K562 (cell line): ENCODE results near the gene IFI6. TPM values are rescaled to one million over a fixed set of nuclear protein-coding genes. Genes with fewer than 3 reads are reported as not detected.
A peak's percentile ranks its signal among the peaks of the same experiment; 100 is the strongest.

ENCODE experiments used
- ATAC-seq: fragments of 200-7000 bp; cut with Tn5 transposase; 3 replicates; pipeline ENCODE4 v1.9.1; 2020; ENCODE audit warnings: moderate library complexity
- BruUV-seq: library from RNA; stranded (reverse); fragments of 400-500 nt; replicated peaks from 2 replicates; lab custom pipeline; 2021; lab: Mats Ljungman, UMichigan
- CTCF ChIA-PET: fragments of 300-600 bp; formaldehyde crosslinking; extraction: SDS; loops from one replicate; lab custom pipeline; 2021; ENCODE audit warnings: low intra/inter-chr PET ratio; lab: Yijun Ruan, JAX
- POLR2A ChIA-PET: fragments of 300-600, 350-650 bp; sonication (Branson Sonifier 250); formaldehyde crosslinking; extraction: SDS; loops from one replicate; lab custom pipeline; 2021; ENCODE audit warnings: antibody characterized with exemption, inconsistent platforms; lab: Yijun Ruan, JAX
- DNase-seq, 4 experiments: peaks; one replicate each; pipeline versions ENCODE4 v3.0.0 to v3.0.0-alpha.2; 2011 to 2018; ENCODE audit warnings: low spot score in 3 of 4, mixed read lengths in 3 of 4; ENCODE audit errors: extremely low read depth in 1 of 4
- FAIRE-seq: peaks from 2 replicates; lab custom pipeline; 2011; peaks lifted over from hg19 to GRCh38; lab: Jason Lieb, UNC
- H2AFZ ChIP-seq: 2 replicates; pipeline ENCODE4 v1.6.0; 2011; ENCODE audit warnings: low read depth, low read length, control low read depth, inconsistent platforms
- H3K27ac ChIP-seq: fragments of 200-600 bp; 3 replicates; pipeline ENCODE4 v1.8.0; 2011; ENCODE audit warnings: low read depth, mild to moderate bottlenecking, control low read depth, inconsistent platforms, low read length, moderate library complexity, mixed read lengths; ENCODE audit errors: extremely low read depth
- H3K27me3 ChIP-seq, 2 experiments: fragments of 300-600 bp in 1 of 2; 2 replicates in 1 of 2; 3 replicates in 1 of 2; pipeline versions ENCODE4 v1.6.0 to v1.8.0; 2011; ENCODE audit warnings: inconsistent platforms in 2 of 2, low read length in 2 of 2, mild to moderate bottlenecking in 1 of 2, mixed read lengths in 1 of 2, moderate library complexity in 1 of 2; ENCODE audit not compliant: control insufficient read depth in 2 of 2, insufficient read depth in 2 of 2
- H3K36me3 ChIP-seq: fragments of 300-600 bp; 3 replicates; pipeline ENCODE4 v1.8.0; 2011; ENCODE audit warnings: mild to moderate bottlenecking, low read length, inconsistent platforms; ENCODE audit not compliant: control insufficient read depth, insufficient read depth
- H3K4me1 ChIP-seq, 2 experiments: fragments of 200-600 bp in 1 of 2; replicated peaks in 1 of 2; 2 replicates in 1 of 2; 3 replicates in 1 of 2; pipeline versions ENCODE4 v1.5.1 to v1.8.0; 2011; ENCODE audit warnings: inconsistent platforms in 2 of 2, low read length in 2 of 2, mild to moderate bottlenecking in 1 of 2, mixed read lengths in 1 of 2, moderate library complexity in 1 of 2; ENCODE audit not compliant: control insufficient read depth in 2 of 2, insufficient read depth in 2 of 2
- H3K4me2 ChIP-seq: 2 replicates; pipeline ENCODE4 v1.6.1; 2011; ENCODE audit warnings: low read length, control low read depth, inconsistent platforms, mixed read lengths; ENCODE audit not compliant: insufficient read depth
- H3K4me3 ChIP-seq: fragments of 200-600 bp; sonication (generic), shearing (Covaris generic); 2 replicates; pipeline ENCODE4 v1.5.1; 2016; ENCODE audit warnings: control low read depth, inconsistent platforms
- H3K79me2 ChIP-seq: fragments of 200-600 bp; 3 replicates; pipeline ENCODE4 v1.8.0; 2011; ENCODE audit warnings: low read length, inconsistent platforms; ENCODE audit not compliant: control insufficient read depth, insufficient read depth
- H3K9ac ChIP-seq, 2 experiments: 2 replicates each; pipeline versions ENCODE4 v1.6.0 to v1.6.1; 2011; ENCODE audit warnings: low read depth in 2 of 2, low read length in 2 of 2, control low read depth in 1 of 2, inconsistent platforms in 1 of 2, mild to moderate bottlenecking in 1 of 2, mixed read lengths in 1 of 2; ENCODE audit not compliant: insufficient read depth in 1 of 2
- H3K9me1 ChIP-seq: one replicate; pipeline ENCODE4 v1.6.0; 2011; ENCODE audit warnings: inconsistent platforms, mild to moderate bottlenecking, low read length, moderate library complexity; ENCODE audit not compliant: control insufficient read depth, insufficient read depth
- H3K9me3 ChIP-seq: replicated peaks from 2 replicates; pipeline ENCODE4 v1.5.1; 2011; ENCODE audit warnings: low read depth, low read length, inconsistent platforms; ENCODE audit not compliant: control insufficient read depth, insufficient read depth
- H4K20me1 ChIP-seq: replicated peaks from 2 replicates; pipeline ENCODE4 v1.6.1; 2011; ENCODE audit warnings: low read length, inconsistent platforms, mixed read lengths; ENCODE audit not compliant: control insufficient read depth, insufficient read depth
- ATF1 ChIP-seq, 2 experiments: fragments of 450-650 bp in 1 of 2; IDR thresholded peaks; 2 replicates each; pipeline ENCODE4 v1.6.1; 2016; ENCODE audit warnings: missing compliant biosample characterization in 1 of 2, missing genetic modification characterization in 1 of 2
- CTBP1 ChIP-seq: fragments of 450-650 bp; IDR thresholded peaks from 2 replicates; pipeline ENCODE4 v1.6.1; 2016; ENCODE audit warnings: borderline replicate concordance
- CXXC5 ChIP-seq: fragments of 250-450 bp; sonication (Bioruptor Pico); IDR thresholded peaks from 2 replicates; pipeline ENCODE4 v1.8.0; 2022; ENCODE audit warnings: inconsistent platforms, mild to moderate bottlenecking, moderate library complexity
- DLX4 ChIP-seq: fragments of 250-450 bp; sonication (Bioruptor Pico); IDR thresholded peaks from 2 replicates; pipeline ENCODE4 v1.6.1; 2021; ENCODE audit warnings: mild to moderate bottlenecking
- DPF2 ChIP-seq: fragments of 450-650 bp; IDR thresholded peaks from 2 replicates; pipeline ENCODE4 v1.6.1; 2016
- ELF2 ChIP-seq: fragments of 250-450 bp; sonication (Bioruptor Pico); IDR thresholded peaks from 2 replicates; pipeline ENCODE4 v1.5.0; 2021; ENCODE audit warnings: mild to moderate bottlenecking
- ETS1 ChIP-seq: conservative IDR thresholded peaks from 2 replicates; pipeline ENCODE4 v1.6.1; 2011; ENCODE audit warnings: low read depth, mild to moderate bottlenecking, low read length; ENCODE audit not compliant: control insufficient read depth
- HMGN3 ChIP-seq: IDR thresholded peaks from 2 replicates; pipeline ENCODE4 v1.6.1; 2011; ENCODE audit warnings: borderline replicate concordance, low read depth, mild to moderate bottlenecking, mixed read lengths, low read length; ENCODE audit not compliant: insufficient read length; ENCODE audit errors: extremely low read depth
- KAT8 ChIP-seq: fragments of 450-650 bp; IDR thresholded peaks from 2 replicates; pipeline ENCODE4 v1.6.1; 2016; ENCODE audit warnings: low read depth, mild to moderate bottlenecking
- MLLT1 ChIP-seq, 2 experiments: fragments of 450-650 bp; IDR thresholded peaks; 2 replicates each; pipeline ENCODE4 v1.6.1; 2016
- NFATC3 ChIP-seq: fragments of 450-650 bp; IDR thresholded peaks from 2 replicates; pipeline ENCODE4 v1.6.1; 2017; ENCODE audit warnings: mild to moderate bottlenecking
- NONO ChIP-seq, 2 experiments: fragments of 200-400 bp in 1 of 2; fragments of 450-650 bp in 1 of 2; formaldehyde crosslinking in 1 of 2; IDR thresholded peaks; 2 replicates each; pipeline ENCODE4 v1.6.1; 2017; ENCODE audit warnings: low read depth in 2 of 2, mild to moderate bottlenecking in 2 of 2, moderate library complexity in 2 of 2, low read length in 1 of 2
- POLR3G ChIP-seq: IDR thresholded peaks from 2 replicates; pipeline ENCODE4 v1.6.1; 2011; ENCODE audit not compliant: insufficient read length, insufficient replicate concordance; ENCODE audit errors: extremely low read depth
- TBP ChIP-seq: optimal IDR thresholded peaks from 2 replicates; pipeline ENCODE3; 2011; ENCODE audit warnings: low read depth, low read length, improper control_type of control experiment
- TCF7L2 ChIP-seq: fragments of 150-350 bp; IDR thresholded peaks from 2 replicates; pipeline ENCODE4 v1.6.1; 2016; ENCODE audit warnings: low read depth, mild to moderate bottlenecking, low read length, moderate library complexity
- U2AF1 ChIP-seq: fragments of 200-400 bp; formaldehyde crosslinking; optimal IDR thresholded peaks from 2 replicates; pipeline ENCODE3; 2017; ENCODE audit warnings: mild to moderate bottlenecking, low read depth, low read length, moderate library complexity
- ZEB2 ChIP-seq: fragments of 450-650 bp; IDR thresholded peaks from 2 replicates; pipeline ENCODE4 v1.6.1; 2016
- ZNF140 ChIP-seq: fragments of 250-450 bp; sonication (Bioruptor Pico); IDR thresholded peaks from 2 replicates; pipeline ENCODE4 v1.8.0; 2021; ENCODE audit warnings: moderate library complexity, mild to moderate bottlenecking, inconsistent platforms
- WGBS: fragments of 100-300 bp; shearing (Covaris generic); methylation state at CpG from one replicate; pipeline ENCODE4 v1.1.6; 2016; ENCODE audit warnings: low coverage, mixed read lengths; ENCODE audit not compliant: insufficient coverage; ENCODE audit errors: missing lambda C conversion rate; 5-methylcytosine and 5-hydroxymethylcytosine counted together
- in situ Hi-C: fragments of 300-500 bp; cut with MboI; formaldehyde crosslinking; loops from 4 replicates; pipeline ENCODE4 v1.15.0; 2018; ENCODE audit warnings: inconsistent platforms, mixed read lengths
- intact Hi-C: fragments of 100-400 bp; cut with micrococcal nuclease; formaldehyde crosslinking; loops from 2 replicates; pipeline ENCODE4 v1.14.2; 2022
- polyA plus RNA-seq, 8 experiments: library from polyadenylated mRNA; depleted of rRNA in 4 of 8; stranded (reverse) in 5 of 8; unstranded in 3 of 8; fragments of >200 nt; fragmentation: Nextera tagmentation in 2 of 8; fragmentation: Illumina TruSeq in 1 of 8; extraction: Ambion mirVana in 2 of 8; extraction: Trizol in 1 of 8; gene quantifications; 2 replicates each; pipeline versions ENCODE4 v1.2.1 to v1.2.3, GENCODE V29; 2011 to 2014; ENCODE audit warnings: inconsistent platforms in 1 of 8, missing spikeins in 1 of 8
- total RNA-seq, 7 experiments: library from RNA; depleted of rRNA in 6 of 7; stranded (reverse); fragments of >200 nt in 6 of 7; fragmentation: Illumina TruSeq in 2 of 7; extraction: Trizol in 2 of 7; gene quantifications; 2 replicates each; pipeline versions ENCODE4 v1.2.1 to v1.2.3, GENCODE V29; 2011 to 2021; ENCODE audit warnings: low replicate concordance in 1 of 7

Gene IFI6
- total and polyA plus RNA-seq, 9 of the 15 experiments (the other 6 are each of a cell fraction or from before 2014, with no cell fraction given): 0.17 to 4.5 (median 2.2) TPM

GRCh38 chr1:27659497-27660299 is 12.3 kb downstream of the IFI6 start:
- ATAC-seq: peak; percentile 92
- Histone ChIP-seq H3K9me1 (no peaks in the 10 kb centered on the region), H3K9me3 (no peaks in the 10 kb centered on the region), H3K4me1 (peaks cover 32 to 34% of the 10 kb centered on the region in 2 experiments), H3K27ac (peak overlapping the region; percentile 48; the same call in 1 of the 3 replicates), H3K9ac (peak overlapping the region; percentile 42 to 92; a peak in 3 of 4 replicates), H3K4me2 (peak overlapping the region; percentile 71), H3K36me3 (no peaks in the 10 kb centered on the region), H4K20me1 (no peaks in the 10 kb centered on the region), H3K4me3 (peak overlapping the region; percentile 46), H3K79me2 (no peaks in the 10 kb centered on the region), H2AFZ (peak overlapping the region; percentile 69), H3K27me3 (no peaks in the 10 kb centered on the region)
- in situ Hi-C loops (loop anchor here (5.0 kb wide), 3 partner anchors 47 to 267 kb away; partner anchors contain the start of gene GPR3), intact Hi-C loops (loop anchor here (5.0 to 10.0 kb wide), 3 partner anchors 102 to 615 kb away; no protein-coding TSS in a partner anchor)
- 4% methylated on average over 67 of the region's 78 CpGs for WGBS
- peak; percentile 94 to 97 (median 96) for DNase-seq
- CTCF ChIA-PET: interaction anchor here (0.6 to 8.3 kb wide), 4 partner anchors 46 to 351 kb away, joined by 3 to 157 read pairs (median 3); no protein-coding TSS in a partner anchor
- POLR2A ChIA-PET: interaction anchor here (1.1 kb wide), 1 partner anchor 54 kb away, joined by 6 read pairs; no protein-coding TSS in a partner anchor
- TSS peak; percentile 70 for BruUV-seq
- FAIRE-seq: peak; percentile 73
- TF ChIP-seq MLLT1 (IDR thresholded peaks at IDR 0.05) (0 out of 4 replicates have a peak, but pooled peaks of 1 of the 2 experiments have one; percentile 33), ZNF140 (no peak), KAT8 (no peak), TCF7L2 (no peak), U2AF1 (no peak), NFATC3 (no peak), HMGN3 (peak; percentile 52), DLX4 (CRISPR knock-in tag) (no peak), DPF2 (0 out of 2 replicates have a peak, but pooled peaks have one; percentile 24), CTBP1 (peak; percentile 14; the same call in 1 of the 2 replicates), ATF1 (CRISPR knock-in tag; IDR thresholded peaks at IDR 0.05) (peak; percentile 67), ATF1 (tag; IDR thresholded peaks at IDR 0.05) (peak; percentile 92), TBP (peak; percentile 55), ZEB2 (no peak; the same call in 1 of the 2 replicates), ETS1 (no peak; the same call in 1 of the 2 replicates), NONO (IDR thresholded peaks at IDR 0.05; ENCODE audit: low read depth in 2 of 2, low read length in 1 of 2) (peak in 1 of 2 experiments; percentile 9; a peak in 2 of 4 replicates), POLR3G (no peak), CXXC5 (CRISPR knock-in tag) (peak; percentile 75), ELF2 (0 out of 2 replicates have a peak, but pooled peaks have one; percentile 27)
